ENCODE results near the gene YOD1. TPM values are rescaled to one million over a fixed set of nuclear protein-coding genes. Genes with fewer than 3 reads are reported as not detected.

The YOD1 gene
- total RNA-seq, 1 experiment from 2014 or later = 11.8 TPM

DNA sequence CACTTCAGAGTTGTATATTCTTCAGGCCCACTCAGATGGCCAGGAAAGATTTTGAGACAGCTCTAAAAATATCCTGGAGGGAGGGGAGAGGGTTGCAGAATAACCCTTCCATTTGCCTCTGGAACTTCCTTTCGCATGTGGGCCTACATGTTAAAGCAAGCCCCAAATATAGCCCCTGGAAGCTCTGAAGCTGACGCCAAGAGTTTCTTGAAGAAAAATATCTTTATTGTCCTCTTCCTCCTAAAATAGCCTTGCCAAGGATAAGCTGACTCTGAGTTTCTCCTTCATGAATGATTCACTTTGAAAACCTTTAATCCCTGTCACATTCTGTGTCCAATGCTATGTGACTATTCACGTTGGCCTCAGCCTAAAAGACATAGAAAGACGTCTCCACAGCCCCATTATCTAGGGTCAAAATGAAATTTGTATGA is 24.9 kb downstream of the YOD1 start:
- H3K36me3 ChIP-seq (ENCODE audit: control insufficient read depth, insufficient read depth, low read length) = peaks cover 10% of the 10 kb centered on the region; the same call in 1 of the 2 replicates

DNA sequence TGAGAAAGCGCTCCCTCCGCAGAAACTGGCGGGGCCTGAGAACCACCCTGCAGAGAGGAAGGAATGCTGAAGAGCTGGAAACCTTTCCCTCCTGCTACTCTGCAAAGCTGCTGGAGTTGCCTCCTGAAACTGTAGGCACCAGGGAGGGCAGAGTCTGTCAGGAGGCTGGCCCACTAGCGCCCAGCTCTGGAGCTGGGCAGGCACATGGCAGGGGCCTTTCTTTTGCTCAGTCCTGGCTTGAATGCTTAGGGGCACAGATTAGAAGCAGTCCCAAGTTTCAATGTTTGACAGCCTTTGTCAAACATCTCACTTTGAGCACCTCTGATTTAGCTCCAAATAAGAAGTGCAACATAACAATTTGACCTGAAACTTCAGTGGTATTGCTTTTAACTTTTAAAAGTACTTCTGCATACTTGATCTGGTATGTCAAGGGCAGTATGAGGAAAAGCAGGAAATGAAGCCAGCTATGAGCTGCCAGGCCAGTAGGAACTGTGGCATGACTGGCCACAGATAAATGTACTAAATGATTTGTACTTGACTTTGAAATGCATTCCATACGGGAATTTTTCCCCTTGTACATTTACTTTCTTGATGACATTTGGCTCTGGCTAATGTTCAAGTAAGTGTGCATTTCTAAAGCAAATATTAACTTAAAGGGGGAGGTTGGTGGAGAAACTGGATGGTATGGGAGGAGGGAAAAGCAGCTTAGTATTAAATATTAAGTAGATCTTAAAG is 25.7 kb downstream of the YOD1 start:
- H3K36me3 Mint-ChIP-seq (ENCODE audit: insufficient read depth, unreplicated experiment) = peaks cover 46% of the 10 kb centered on the region
- peak overlapping the region; percentile 90 for H3K27ac Mint-ChIP-seq (ENCODE audit: unreplicated experiment)
- ChIA-PET POLR2A (interaction anchor here (0.6 to 1.6 kb wide), 7 partner anchors 7 to 296 kb away, joined by 3 to 5 read pairs (median 4); partner anchors contain the start of genes C1orf116 and PFKFB2), CTCF (interaction anchor here (1.0 kb wide), 1 partner anchor 20 kb away, joined by 3 read pairs; no protein-coding TSS in a partner anchor)
- BruUV-seq (replicated peaks) = no TSS peak
- no peaks in the 10 kb centered on the region for H3K9me3 Mint-ChIP-seq (ENCODE audit: unreplicated experiment)
- no peaks in the 10 kb centered on the region for H3K27me3 ChIP-seq (replicated peaks; ENCODE audit: control insufficient read depth, insufficient read depth, low read length)
- peaks cover 12% of the 10 kb centered on the region; the same call in 1 of the 2 replicates for H3K36me3 ChIP-seq (ENCODE audit: control insufficient read depth, insufficient read depth, low read length)
- intact Hi-C loops (cut with micrococcal nuclease; ENCODE audit: unreplicated experiment) = no loop called here
- H3K4me3 ChIP-seq (ENCODE audit: low read depth, low read length) = no peak overlapping the region
- peaks cover 85% of the 10 kb centered on the region for H3K4me1 ChIP-seq
- H3K27me3 Mint-ChIP-seq (ENCODE audit: insufficient read depth, unreplicated experiment) = no peaks in the 10 kb centered on the region
- peaks cover 53% of the 10 kb centered on the region for H3K4me1 Mint-ChIP-seq (ENCODE audit: low read depth, unreplicated experiment)
- no peak for TF ChIP-seq CTCF (IDR thresholded peaks at IDR 0.05; ENCODE audit: insufficient read depth in 1 of 2, low read depth in 1 of 2, low read length in 1 of 2, severe bottlenecking in 1 of 2, unreplicated experiment in 1 of 2)
- no peak for DNase-seq
- peak overlapping the region; percentile 30 for H3K4me3 Mint-ChIP-seq (ENCODE audit: unreplicated experiment)
- no peaks in the 10 kb centered on the region for H3K9me3 ChIP-seq

More for the DNA sequence above, 24.9 kb downstream of the YOD1 start:
- H3K27ac Mint-ChIP-seq (ENCODE audit: unreplicated experiment) = peak overlapping the region; percentile 41
- ChIA-PET POLR2A (interaction anchor here (1.1 kb wide), 1 partner anchor 295 kb away, joined by 3 read pairs; no protein-coding TSS in a partner anchor), CTCF (no interaction called here)
- H3K9me3 Mint-ChIP-seq (ENCODE audit: unreplicated experiment) = no peaks in the 10 kb centered on the region
- BruUV-seq (replicated peaks) = no TSS peak
- no peaks in the 10 kb centered on the region for H3K9me3 ChIP-seq
- H3K4me3 Mint-ChIP-seq (ENCODE audit: unreplicated experiment) = no peak overlapping the region
- H3K4me1 Mint-ChIP-seq (ENCODE audit: low read depth, unreplicated experiment) = peaks cover 56% of the 10 kb centered on the region
- intact Hi-C loops (cut with micrococcal nuclease; ENCODE audit: unreplicated experiment) = no loop called here
- H3K4me3 ChIP-seq (ENCODE audit: low read depth, low read length) = no peak overlapping the region
- H3K4me1 ChIP-seq = peaks cover 85% of the 10 kb centered on the region
- DNase-seq = no peak
- no peaks in the 10 kb centered on the region for H3K27me3 Mint-ChIP-seq (ENCODE audit: insufficient read depth, unreplicated experiment)
- no peak for TF ChIP-seq CTCF (IDR thresholded peaks at IDR 0.05; ENCODE audit: insufficient read depth in 1 of 2, low read depth in 1 of 2, low read length in 1 of 2, severe bottlenecking in 1 of 2, unreplicated experiment in 1 of 2)
- peaks cover 46% of the 10 kb centered on the region for H3K36me3 Mint-ChIP-seq (ENCODE audit: insufficient read depth, unreplicated experiment)
- no peaks in the 10 kb centered on the region for H3K27me3 ChIP-seq (replicated peaks; ENCODE audit: control insufficient read depth, insufficient read depth, low read length)

- Histone ChIP-seq H3K36me3 (ENCODE audit: control insufficient read depth, insufficient read depth, low read length) (peaks cover 12% of the 10 kb centered on the region; the same call in 1 of the 2 replicates), H3K27me3 (replicated peaks; ENCODE audit: control insufficient read depth, insufficient read depth, low read length) (no peaks in the 10 kb centered on the region), H3K4me1 (peaks cover 85% of the 10 kb centered on the region), H3K4me3 (ENCODE audit: low read depth, low read length) (no peak overlapping the region), H3K9me3 (no peaks in the 10 kb centered on the region)
- H3K36me3 Mint-ChIP-seq (ENCODE audit: insufficient read depth, unreplicated experiment) = peaks cover 46% of the 10 kb centered on the region
- TF ChIP-seq CTCF (IDR thresholded peaks at IDR 0.05; ENCODE audit: insufficient read depth in 1 of 2, low read depth in 1 of 2, low read length in 1 of 2, severe bottlenecking in 1 of 2, unreplicated experiment in 1 of 2) = no peak
- H3K4me1 Mint-ChIP-seq (ENCODE audit: low read depth, unreplicated experiment) = peaks cover 55% of the 10 kb centered on the region
- no peaks in the 10 kb centered on the region for H3K9me3 Mint-ChIP-seq (ENCODE audit: unreplicated experiment)
- H3K27me3 Mint-ChIP-seq (ENCODE audit: insufficient read depth, unreplicated experiment) = no peaks in the 10 kb centered on the region
- intact Hi-C loops (cut with micrococcal nuclease; ENCODE audit: unreplicated experiment) = no loop called here
- no peak for DNase-seq
- ChIA-PET CTCF (interaction anchor here (1.0 to 1.1 kb wide), 2 partner anchors 8 to 19 kb away, joined by 3 to 5 read pairs; partner anchors contain the start of gene C1orf116), POLR2A (interaction anchor here (0.6 to 1.6 kb wide), 5 partner anchors 8 to 50 kb away, joined by 3 to 5 read pairs (median 4); partner anchors contain the start of gene C1orf116)
- H3K27ac Mint-ChIP-seq (ENCODE audit: unreplicated experiment) = peak overlapping the region; percentile 90
- H3K4me3 Mint-ChIP-seq (ENCODE audit: unreplicated experiment) = peak overlapping the region; percentile 5
- BruUV-seq (replicated peaks) = no TSS peak
Observed at GRCh38 chr1:207024202-207025145, 26.5 kb downstream of the YOD1 start.
